HG03457 (cell line): ENCODE measurements around the gene TRAPPC12.
"Not testable (repeated sequence)": the region's sequence is repeated elsewhere in the genome, so short reads cannot be mapped to it uniquely, and the experiment has no call there.

Experiments used
- ATAC-seq: cut with Tn5 transposase; IDR thresholded peaks from one replicate; pipeline ENCODE4 v1.9.1; 2021; ENCODE audit warnings: moderate number of reproducible peaks; ENCODE audit not compliant: unreplicated experiment

The TRAPPC12 gene

DNA sequence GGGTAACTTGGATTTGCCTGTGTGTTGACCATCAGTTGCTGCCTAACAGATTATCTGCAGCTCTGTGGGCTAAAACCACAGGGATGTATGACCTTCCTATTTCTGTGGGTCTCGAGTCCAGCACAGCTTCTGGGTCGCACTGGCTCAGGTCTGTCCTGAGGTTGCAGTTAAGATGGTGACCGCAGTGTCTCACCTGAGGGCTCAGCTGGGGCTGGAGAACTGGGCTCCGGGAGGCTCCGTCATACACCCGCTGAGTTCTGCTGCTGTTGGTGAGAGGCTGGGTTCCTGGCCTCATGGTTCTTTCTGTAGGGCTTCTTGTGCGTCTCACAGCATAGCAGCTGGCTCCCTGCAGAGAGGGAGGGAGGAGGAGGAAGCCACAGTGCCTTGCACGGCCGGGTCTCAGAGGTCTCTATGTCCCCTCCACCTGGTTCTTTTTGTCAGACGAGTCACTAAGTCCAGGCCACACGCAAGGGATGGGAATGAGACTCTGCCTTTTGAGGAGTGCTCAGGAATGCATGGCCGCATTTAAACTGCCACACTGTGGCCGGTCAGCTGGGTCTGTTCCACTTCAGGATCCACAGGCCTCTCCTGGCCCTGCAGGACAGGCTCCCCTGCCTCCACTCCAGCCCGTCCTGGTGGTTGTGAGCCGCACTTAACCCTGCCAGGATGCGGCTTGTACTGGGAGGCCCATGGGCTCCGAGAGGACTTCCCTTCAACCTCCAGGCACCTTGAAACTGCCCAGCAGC lies 72.6 kb downstream of the TRAPPC12 start:
- ATAC-seq: no peak

- no peak for ATAC-seq
Observed at GRCh38 chr2:3453190-3453999, 73.9 kb downstream of the TRAPPC12 start.

GRCh38 chr2:3454005-3454404 lies 74.5 kb downstream of the TRAPPC12 start:
- not testable (repeated sequence) for ATAC-seq

- no peak for ATAC-seq
Observed at GRCh38 chr2:3454802-3455201, 75.3 kb downstream of the TRAPPC12 start.

- no peak for ATAC-seq
Observed at GRCh38 chr2:3456125-3456524, 76.6 kb downstream of the TRAPPC12 start.

- no peak for ATAC-seq
Observed at GRCh38 chr2:3457524-3458395, 78.3 kb downstream of the TRAPPC12 start.

GRCh38 chr2:3458396-3459184 lies 79.1 kb downstream of the TRAPPC12 start:
- no peak for ATAC-seq

- ATAC-seq: no peak
Observed at GRCh38 chr2:3459185-3460015, 79.9 kb downstream of the TRAPPC12 start.

DNA sequence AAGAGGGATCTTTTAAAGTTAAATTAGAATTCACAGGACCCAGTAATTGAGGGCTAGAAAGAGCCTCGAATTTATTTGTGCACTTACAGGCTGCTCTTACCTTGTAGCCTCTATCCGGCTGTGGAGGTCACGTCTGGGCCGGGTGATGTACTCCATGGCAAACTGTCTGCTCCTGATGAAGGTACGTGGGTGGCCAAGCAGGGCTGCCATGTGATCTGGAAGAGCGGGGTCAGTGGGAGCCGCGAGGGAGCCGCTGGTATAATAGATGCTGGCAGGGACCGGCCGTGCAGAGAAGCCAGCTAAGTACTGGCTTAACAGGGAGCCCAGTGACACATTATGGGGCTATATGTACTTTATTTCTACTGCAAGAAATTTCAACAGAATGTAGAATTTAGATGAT lies 80.7 kb downstream of the TRAPPC12 start:
- no peak for ATAC-seq

GRCh38 chr2:3460831-3461800 lies 81.6 kb downstream of the TRAPPC12 start:
- ATAC-seq: no peak

DNA sequence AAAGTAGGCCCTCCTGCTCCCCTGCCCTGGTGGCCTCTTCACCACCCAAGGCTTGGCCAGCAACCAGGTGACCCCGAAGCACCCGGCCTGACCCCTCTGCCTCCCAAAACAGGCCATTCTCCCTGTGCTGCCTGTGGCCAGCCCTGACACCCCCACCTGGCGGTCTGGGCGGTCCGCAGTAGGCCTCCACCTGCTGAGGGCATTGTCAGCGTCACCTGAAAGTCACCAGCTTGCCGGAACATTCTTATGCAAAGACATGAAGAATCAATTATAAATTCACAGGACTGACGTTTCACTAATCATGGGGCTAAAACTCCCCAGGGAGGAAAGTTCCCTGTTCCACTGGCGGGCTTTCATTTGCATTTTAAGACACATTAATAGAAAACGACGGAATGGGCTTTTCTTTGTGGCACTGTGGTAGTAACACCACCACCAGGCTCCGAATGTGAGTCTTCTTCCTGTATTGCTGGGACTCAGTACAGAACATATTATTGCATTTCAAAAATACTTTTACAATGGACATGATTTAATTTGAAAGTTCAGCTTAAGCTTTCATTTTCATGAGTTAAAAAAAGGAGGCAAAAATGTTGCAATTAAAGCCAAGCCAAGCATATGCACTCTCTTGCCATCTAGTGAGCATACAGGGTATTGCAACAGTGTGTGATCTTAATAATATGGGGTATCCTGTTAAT lies 82.5 kb downstream of the TRAPPC12 start:
- ATAC-seq: peak; percentile 85

DNA sequence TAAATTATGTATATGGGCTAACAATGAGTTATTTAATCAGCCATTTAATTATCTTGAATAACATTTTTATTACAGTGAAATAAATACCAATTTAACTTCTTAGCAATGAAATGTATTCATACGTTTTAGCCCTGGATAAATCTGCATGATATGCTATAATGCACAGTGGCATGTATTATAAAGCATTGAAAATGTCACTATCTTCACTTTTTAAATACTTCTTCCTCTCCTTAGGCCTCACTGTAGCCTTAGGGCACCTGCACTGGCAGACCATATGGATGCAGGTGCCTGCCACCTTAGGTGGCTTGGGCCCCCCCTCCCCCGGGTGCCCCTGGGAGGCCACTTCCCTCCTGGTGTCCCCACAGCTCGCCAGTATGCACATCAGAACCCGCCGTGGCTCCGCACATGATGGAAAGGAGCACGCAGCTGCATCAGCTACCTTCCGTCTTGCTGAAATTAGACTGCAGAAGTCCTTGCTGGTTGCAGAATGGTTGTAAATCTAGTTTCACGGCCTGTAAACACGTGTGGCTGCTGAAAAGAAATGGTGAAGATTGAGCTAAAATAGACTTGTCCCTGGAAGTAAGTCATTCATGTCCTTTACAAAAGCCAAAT lies 83.1 kb downstream of the TRAPPC12 start:
- ATAC-seq: peak; percentile 2

DNA sequence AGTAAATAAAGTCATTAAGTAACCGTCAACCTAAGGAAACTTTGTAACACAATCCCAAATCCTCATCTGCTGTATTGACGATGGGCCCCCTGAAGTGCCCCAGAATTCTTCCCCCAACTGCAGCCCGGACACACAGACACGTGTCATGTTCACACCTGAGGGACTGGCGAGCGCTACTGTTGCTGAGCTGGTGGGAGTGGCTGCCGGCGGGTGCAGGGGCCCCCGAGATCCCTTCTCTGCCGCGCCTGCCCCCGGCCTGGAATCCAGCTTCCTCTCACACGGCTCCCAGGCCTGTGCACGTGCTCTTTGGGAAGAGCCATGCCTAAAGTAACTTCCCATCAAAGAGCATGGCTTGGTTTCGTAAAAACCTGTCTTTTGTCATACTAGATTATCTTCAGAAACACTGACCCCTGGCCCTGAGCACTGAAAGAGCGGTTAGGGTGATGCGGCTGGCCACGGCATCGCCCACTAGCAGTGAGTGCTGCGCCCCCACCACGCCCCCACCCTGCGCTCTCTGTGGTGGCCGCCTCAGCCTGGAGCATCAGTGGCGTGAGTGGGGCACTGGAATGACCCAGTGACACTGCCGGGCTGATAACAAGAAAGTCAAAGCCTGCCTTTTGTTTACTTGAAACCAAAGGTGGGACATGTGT lies 83.8 kb downstream of the TRAPPC12 start:
- no peak for ATAC-seq

GRCh38 chr2:3463944-3464343 lies 84.5 kb downstream of the TRAPPC12 start:
- ATAC-seq: no peak

DNA sequence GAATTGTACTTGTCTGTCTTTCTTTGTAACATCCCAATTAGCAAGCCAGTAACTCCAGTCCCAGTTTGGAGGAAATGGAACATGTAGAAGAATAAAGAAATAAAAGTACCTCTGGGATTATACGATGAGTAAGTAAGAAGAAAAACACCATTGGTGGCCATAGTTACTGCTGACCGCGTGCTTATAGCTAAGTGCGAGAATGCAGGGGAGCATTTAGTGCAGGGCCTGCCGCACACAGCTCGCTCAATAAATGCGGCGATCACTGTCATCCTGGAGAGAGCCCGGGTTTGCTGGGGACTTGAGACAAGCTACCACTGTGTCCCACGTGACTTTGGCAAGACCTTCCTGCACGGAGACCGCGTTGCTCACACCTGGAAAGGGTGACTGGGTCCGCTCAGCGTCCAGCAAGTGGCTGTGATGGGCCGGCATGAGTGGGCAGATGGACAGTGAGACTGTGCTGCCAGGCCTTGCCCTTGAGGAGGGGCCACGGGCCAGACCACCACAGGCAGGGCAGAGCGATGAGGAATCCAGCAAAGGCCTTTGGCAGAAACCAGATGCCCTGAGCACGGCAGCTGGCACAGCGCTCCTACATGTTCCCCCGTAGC lies 85.0 kb downstream of the TRAPPC12 start:
- ATAC-seq: no peak

DNA sequence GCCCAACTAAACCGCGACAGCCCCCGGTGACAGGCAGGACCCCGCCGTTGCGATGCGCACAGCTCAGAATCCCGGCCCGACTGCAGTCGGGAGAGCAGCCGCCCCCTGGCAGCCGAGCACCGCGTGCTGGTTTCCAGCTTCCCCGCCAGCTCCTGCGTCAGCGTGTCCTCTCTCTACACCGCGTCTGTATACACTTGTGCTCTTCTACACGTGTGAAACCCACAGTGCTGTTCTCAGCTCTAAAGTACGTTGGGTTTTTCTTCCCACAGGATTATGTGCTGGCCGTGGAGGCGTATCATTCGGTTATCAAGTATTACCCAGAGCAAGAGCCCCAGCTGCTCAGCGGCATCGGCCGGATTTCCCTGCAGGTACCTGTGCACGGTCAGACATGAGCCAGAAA lies 85.8 kb downstream of the TRAPPC12 start:
- ATAC-seq: no peak
